Measurements from ENCODE around the gene LIPA.

LIPA gene

DNA sequence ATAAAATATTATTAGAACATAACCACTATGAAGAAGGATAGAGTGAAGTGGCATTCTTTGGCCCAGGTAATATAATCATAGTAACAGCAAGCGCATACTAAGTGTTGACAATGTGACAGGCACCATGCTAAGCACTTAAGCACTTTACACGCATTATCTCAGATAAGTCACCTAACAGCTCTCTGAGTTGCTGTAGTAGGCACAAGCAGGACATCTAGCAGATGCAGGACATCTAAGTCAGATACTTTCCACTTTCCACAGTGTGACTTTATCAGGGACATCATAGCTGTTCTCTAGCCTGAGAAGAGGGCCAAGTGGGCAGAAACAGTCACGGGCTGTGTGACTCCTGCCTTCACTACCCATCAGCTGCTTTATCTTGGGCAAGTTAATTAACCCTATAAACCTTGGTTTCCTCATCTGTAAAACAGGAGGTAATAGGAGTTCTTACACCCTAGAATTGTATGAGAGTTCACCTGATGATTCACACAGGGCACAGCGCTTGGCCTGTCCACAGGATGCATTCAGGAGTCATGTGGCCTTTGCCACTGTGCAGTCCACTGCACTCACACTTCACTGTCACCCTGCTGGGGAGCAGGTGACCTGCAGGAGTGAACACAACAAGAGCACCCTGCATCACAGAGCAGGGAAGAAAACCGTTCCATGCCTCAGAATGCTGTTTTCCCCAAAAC, 12.5 kb downstream of the LIPA start:
- DNase-seq, result no peak

DNA sequence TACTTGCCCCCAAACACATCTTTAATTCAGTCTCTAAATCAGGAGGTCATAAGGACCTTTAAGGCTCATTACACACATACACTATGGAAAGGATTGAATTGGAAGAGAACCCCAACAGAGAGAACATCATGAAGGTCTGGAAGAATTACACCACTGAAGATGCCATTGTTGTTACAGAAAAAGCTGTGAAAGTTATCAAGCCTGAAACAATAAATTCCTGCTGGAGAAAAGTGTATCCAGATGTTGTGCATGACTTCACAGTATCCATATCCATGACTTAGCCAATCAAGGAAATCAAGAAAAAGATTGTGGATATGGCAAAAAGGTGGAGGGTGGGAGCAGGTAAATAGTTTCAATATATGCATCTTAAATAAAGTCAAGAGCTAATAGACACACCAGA, 13.7 kb downstream of the LIPA start:
- no peak for DNase-seq

DNA sequence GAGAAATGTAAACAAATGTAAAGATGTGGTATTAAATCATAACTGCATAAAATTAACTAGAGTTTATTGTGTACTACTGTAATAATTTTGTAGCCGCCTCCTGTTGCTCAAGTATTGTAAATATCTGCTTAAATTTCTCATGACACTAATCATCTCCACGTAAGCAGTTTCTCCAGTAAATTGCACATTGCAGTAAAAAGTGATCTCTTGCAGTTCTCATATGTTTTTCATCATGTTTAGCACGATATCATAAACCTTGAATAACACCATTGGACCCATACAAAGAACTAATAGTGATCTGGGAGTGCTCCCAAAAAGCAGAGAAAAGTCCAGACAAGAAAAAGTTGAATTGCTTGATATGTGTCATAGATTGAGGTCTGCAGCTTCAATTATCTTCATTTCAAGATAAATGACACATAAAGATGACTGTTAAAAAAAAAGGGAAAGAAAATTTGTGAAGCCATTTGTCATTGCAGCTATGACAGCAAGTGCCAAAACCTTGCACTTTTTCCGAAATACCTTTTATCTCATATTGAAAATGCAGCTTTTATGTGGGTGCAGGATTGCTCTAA, 15.3 kb downstream of the LIPA start:
- DNase-seq, result no peak

DNA sequence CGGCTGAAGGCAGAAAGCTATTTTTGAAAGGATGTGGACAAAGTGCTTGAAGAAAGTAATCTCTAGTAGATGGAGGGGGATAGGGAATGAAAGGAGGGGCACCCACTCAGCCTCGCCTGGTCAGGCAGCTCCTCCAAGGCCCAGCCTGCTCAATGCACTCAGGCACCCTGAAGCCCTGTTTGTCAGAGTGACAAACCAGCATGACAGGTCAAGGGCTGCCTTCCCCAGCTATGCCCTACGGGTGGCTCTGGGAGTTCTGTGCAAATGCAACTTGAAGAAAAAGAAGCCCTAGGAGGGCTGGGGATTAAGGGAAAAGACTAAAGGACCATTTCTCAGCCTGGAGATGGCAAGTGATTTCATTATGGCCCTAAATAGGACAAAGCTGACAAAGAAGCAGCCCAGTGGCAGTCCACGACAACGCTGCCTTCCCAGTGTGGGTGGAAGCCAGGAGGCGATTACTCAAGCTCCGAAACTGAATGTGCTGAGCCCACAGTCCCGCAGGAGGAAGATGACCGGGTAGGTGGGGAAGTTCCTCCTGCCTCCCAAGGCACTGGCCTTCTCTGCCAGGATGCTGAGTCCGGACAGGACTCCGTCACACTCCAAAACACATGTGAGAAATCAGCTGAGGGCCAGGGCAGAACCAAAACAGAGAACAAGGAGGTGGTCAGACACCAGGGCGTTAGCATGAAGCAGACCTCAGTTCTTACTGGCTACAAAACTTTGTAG, 16.3 kb downstream of the LIPA start:
- DNase-seq, result no peak

DNA sequence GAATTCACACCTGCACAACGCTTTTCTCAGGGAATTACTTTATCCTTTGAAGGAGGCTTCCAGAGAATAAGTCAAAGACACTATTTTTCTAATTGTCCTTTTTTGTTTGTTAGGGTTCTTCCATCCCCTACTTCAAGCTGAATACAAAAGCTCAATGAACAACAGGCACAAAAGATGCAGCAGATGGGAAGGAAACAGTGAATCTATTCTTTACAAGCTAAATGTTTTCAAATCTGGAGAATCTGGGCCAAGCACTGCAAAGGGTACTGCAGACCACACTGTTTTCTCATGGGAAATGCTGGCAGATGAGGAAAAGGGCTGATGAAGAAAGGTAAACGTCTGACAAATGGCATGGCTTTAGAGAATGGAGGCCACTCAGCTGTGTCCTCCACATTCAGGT, 18.5 kb downstream of the LIPA start:
- DNase-seq, result no peak

DNA sequence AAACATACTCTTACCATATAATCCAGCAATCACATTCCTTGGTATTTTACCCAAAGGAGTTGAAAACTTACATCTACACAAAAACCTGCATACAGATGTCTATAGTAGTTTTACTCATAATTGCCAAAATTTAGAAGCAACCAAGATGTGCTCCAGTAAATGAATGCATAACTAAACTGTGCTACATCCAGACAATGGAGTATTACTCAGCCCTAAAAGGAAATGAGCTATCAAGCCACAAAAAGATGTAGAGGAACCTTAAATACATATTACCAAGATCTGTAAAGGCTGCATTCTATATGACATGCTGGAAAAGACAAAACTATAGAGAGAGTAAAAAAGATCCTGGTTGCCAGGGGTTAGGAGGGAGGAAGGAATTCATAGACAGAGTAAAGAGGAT, 22.6 kb downstream of the LIPA start:
- no peak for DNase-seq

DNA sequence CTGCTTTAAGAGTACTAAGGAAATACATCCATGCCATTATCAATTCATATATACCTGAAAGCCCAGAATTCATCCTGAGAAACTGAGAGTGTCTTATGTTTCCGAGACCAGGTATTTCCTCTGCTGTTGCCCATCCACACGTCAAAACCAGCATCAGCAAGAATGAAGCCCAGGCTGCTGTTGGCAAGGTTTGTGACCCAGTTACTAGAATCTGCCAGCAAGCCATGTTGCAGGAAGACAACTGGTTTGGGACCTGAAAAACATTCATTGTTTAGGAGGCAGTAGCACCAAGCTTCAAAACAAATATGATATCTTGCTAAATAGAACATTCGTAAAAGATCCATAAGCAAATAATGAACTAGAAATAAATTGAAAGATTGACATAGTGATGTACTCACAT, 23.4 kb downstream of the LIPA start:
- DNase-seq, result no peak

DNA sequence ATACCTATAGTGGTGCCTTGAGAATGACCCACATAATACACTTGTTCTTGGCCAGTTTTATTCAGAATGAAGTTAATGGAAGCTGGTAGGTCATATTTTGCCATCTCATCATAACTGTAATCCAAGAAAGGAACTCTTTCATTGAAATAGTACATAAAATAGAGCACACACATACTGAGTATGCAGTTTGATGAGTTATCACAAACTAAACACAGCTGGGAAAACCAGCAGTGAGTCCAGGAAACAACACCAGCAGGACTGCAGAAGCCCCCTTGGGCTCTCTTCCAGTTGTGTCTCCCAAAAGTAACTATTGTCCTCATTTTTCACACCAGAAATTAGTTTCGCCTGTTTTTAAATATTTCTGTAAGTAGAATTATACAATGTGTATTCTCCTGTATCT, 24.7 kb downstream of the LIPA start:
- DNase-seq, result no peak

DNA sequence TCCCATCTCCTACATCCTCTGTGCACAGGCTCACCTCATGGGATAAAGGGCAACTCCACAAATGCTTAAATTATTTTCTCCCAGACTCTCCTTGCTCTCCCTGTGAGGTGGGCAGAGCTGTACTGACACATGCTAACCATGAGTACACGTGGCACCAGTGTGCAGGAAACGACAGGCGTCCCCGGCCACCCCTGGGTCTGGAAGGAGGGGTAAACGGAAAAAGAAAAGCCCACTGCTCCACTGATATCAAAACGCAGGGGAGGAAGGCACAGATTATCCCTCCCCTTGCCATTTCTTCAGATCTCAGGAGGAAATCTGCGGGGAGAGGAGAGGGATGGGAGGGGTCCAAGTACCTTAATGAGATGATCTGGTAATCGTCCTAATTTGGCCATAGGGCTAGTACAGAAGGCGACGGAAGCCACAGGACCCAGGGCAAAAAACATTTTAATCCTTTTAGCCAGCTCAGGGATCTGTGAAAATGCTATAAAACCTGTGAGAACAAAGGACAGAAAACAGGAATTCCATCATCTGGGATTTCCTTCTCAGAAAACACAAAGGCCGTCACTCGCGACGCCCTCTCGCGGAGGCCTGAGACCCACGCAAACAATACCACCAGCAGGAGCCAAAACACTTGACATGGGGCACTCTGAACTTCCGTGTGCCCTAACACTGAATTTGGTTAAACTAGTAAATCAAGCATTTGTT, 26.7 kb downstream of the LIPA start:
- no peak for DNase-seq

DNA sequence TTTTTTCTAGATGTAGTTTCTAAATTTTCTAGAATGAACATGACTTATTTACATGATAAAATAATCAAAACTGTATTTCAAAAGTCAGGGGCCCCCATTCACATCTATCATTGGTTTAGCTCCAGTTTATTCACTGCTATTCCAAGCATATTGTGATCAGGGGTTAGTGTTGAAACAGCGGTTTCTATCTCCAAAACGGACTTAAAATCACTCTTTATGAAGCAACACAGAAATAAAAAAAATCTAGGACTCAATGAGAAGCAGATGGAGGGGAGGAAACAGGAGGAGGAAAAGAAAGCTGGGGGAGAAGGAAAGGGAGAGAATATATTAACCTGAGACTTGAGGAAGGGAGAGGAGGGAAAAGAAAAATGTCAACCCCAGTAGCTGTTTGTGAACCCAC, 29.7 kb downstream of the LIPA start:
- no peak for DNase-seq

DNA sequence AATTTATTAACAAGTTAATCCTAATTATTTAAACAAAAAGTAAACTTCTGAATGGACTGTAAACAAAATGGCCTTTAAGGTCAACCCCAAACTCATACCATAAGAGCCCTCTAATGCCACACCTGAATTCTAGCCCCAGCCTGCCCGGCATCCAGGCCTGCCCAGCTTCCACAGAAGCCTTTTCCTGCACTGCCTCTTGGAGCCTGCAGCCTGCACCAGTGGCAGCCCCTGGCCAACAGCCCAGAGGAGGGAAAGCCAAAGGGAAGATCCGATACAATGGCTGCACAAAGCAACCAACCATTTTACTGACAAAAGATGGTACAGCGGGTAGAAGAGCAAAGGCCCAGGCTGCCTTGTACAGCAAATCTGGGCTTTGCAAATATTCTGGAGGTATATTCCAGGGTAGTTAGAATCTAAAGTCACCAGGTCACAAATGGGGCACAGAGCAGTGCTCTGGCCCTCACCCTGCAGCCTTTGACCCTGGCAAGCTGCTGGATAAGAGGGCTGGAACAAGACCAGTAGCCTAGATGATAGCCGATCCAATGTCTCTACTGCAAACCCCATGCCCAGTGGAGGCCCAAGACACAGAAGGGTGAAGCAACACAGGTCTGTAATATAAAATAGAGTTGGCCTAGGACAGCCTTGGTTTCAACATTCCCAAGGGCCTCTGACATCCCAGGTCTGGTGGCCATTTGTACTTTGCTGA, 31.9 kb downstream of the LIPA start:
- DNase-seq, result no peak

DNA sequence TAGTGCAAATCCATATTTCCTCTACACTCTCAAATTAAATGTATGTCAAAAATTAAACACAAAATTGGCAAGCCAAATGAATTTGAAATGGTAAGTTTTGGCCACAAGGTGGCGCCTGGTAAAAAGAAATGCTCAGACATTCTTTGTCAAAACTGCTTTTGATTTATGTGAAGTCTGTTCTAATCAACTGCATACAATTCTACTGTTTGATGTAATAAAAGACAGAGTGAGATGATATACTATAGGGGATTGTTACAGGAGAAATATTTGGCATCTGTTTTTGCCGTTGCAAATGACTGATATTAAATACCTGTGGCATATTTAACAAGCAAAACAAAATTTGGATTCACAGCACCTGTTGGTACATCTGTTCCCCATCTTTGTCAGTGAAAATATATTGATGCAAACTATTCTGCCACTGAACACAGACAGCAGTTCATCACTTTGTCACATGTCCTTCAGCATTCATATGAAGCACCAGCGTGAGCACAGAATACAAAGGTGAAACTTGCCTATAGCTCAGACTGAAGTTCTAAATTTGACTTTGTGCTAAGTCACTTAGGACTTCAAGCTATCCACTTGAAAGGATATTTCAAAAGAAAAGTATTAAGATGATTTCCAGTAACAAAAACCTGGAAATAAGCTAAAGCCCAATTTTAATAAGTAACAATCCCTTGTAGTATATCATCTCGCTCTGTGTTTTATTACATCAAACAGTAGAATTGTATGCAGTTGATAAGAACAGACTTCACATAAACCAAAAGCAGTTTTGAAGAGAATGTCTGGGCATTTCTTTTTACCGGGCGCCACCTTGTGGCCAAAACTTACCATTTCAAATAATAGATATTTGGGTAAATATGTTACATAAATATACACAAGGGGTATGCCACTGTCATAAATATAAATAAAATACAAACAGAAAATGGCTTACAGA, 34.3 kb downstream of the LIPA start:
- peak; percentile 55 for DNase-seq

DNA sequence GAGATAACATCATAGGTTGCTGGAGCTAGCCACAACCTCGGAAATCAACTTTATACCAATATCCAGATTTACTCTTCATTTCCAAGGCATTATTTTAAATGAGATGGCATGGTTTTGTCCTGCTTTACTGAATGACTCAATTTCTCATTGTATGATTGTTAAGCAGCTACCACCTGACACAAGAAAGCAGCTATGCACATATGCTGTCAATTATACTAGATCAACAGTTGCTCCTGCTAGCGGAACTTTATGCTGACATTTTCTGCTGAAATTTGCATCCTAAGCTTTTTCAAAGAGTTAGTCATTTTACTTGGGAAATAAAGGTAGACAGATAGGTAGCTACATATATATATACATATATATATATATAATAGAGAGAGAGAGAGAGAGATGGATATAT, 35.5 kb downstream of the LIPA start:
- DNase-seq, result no peak

DNA sequence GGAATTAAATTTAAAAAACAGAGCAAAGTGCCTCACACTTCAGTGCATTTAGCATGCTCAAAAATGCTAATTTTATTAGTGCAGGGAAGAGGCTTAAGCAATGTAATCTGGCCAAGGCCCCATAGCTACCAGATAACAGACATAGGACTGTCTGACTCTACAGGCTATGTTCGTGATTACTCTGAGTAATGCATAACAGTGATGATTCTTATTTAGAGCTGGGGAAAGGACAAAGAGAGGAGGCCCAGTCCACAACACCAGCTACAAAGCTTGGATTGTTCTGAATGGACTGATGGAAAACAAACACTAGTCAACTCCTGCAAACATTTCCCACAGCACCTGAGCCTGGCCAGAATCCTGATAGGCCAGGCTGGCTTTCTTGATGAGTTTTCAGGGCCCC, 36.1 kb downstream of the LIPA start:
- no peak for DNase-seq

DNA sequence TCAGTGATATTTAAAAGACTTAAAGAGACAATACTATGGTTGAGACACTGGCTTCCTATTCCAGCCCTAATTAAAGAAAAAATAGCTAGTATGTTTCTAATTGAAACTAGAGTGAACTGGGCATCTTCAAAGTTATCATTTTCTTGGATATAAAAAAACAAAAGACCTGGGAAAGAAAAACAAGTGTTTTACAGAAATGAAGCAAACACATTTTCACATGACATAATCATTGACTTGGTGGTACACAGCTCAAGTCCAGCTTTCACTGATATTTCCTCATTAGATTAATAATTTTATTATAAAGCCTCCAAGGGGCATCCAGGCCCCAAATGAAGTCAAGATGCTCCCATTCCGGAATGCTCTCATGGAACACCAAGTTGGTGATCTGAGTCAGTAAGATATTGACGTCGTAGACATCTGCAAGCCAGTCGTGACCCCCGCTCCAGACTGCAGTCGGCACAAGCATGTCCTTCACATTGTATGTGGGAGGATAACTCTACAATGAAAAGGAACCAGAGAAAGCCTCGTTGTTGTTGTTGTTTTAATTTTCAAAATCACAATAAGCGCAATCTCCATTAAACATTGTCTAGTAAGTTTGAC, 36.9 kb downstream of the LIPA start:
- DNase-seq, result no peak

DNA sequence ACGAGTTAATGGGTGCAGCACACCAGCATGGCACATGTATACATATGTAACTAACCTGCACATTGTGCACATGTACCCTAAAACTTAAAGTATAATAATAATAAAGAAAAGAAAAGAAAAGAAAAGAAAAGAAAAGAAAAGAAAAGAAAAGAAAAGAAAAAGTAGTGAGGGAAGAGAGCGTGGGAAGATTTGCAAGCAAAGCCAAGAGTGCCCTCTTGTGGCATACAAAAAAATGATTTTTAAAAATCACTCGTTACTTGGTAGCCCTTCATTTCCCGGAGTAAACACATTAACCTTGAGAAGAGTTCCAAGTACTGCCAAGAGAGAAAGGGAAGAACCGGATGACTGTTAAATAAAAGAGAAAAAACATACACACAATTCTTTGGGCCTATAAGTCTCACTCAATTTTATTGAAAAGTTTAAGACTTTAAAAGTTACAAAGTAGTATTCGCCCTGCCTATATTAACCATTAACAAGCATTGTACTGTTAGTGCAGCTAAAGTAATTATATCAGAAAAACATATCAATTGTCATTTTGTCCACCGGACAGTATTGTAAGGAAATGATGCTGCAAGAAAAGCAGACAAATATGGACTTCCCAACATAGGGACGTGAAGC, 38.3 kb downstream of the LIPA start:
- no peak for DNase-seq

DNA sequence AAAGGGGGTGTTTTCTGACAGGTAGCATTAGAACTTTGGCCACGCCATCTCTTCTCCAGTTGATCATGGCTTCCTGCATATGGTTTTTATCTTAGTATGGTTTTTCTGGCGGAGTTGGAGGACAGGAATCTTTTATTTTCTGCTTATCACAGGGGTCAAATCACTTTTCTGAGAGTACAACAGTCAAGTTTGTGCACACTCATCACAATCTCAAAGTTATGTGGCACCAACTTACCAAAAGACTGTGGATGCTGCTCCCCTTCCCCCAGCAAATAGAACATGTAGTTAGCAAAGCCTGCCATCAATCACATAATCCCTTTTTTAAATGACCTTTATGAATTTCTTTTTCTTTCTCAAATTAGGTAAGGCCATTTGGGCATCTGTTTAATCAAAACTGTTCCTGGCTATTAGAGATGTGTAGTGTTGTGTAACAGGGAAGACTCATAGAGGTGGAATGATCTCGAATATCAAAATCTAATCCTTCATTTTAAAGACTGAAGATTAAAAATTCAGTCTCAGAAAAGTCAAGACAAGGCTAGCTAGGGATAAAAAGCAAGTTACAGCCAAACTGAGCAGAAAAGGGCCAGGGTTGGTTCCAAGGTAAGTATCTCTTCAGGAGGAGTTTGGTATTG, 40.7 kb downstream of the LIPA start:
- no peak for DNase-seq

DNA sequence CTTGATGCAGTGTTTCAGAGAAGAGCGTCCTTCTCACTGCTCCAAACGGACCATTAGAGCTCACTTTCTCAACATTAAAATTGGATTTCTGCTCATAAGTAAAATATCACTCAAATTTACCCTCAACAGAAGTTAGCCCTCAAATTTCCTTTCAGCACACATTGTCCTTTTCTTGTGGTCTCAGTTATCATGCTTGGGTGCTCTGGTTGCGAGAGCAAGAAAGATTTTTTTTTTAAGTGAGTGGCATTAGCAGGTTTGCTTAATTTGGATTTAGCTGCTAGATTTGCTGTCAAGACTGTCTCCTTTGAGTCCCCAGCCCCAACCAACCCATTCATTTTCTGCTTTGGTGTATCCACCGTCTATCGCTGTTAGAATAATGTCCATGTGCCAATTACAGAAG, 41.9 kb downstream of the LIPA start:
- DNase-seq, result no peak

DNA sequence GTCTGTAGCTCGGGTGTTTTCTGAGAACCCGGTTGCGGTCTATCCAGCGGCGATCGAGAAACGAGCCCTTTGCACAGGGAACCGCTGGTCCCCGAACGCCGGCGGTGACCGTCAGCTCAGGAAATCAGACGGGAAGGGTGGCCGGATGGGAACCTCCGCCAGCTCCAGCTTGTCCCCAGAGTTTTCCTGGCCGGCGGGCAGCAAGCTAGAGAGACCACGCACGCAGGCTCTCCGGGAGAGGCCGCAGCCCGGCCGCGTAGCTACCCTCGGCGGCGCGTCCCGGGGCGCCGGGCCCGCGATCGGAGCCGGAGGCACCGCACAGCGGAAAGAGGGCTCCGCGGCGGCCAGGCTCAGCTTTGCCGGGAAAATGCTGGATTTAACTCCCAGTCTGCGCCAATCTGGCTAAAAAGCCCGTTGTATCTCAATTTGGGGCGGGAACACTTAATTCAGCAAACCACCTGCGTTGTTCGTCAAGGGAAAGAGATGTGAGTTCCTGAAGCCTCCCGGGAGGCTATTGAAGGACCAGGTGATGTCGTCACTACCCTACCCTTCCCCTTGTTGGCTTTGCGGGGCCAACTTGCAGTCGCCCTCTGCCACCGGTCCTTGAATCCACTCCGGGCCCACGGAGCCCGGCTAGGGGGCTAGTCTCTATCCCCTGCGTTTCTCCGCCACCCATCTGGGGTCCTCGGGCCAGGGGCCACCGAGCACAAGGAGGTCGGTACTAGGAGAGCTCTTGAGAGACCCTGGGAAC, 43.6 kb downstream of the LIPA start:
- peak; percentile 2 for DNase-seq

All from stimulated activated CD4-positive, alpha-beta T cell treated with anti-CD3 and anti-CD28 coated beads, Interleukin-1b, Interleukin-23, amount 100 ng/mL, for 48 hours (primary cell).